Left colon (tissue), 2 donors: ENCODE measurements around the gene ESD. TPM values are rescaled to one million over a fixed set of nuclear protein-coding genes. Genes with fewer than 3 reads are reported as not detected.

Experiments
- total RNA-seq, 2 donors: library from RNA; stranded (reverse); fragmentation: NEBNext Ultra II Directional; extraction: Animal tissue kit (Norgen Biotek cat#: 25700); gene quantifications; one replicate each; pipeline ENCODE4 v1.2.1, GENCODE V29; 2021
- donor health status: DM: no; HTN: no; CAD: no.
- donor health status: DM: yes; HTN: yes; CAD: no.

Gene ESD
- total RNA-seq, 2 donors from 2014 or later, result 85.4 to 93.0 TPM

Other genes starting within 250 kb of the ESD start
- gene LRCH1, start 244.0 kb downstream of the ESD start, total RNA-seq, result 10 to 100 TPM; 13.9 to 17.9 TPM
- 1 to 10 TPM in 1 of 2 donors, not detected in 1; 1.0 TPM for gene HTR2A, start 99.9 kb upstream of the ESD start, total RNA-seq